Thyroid gland (tissue), 4 donors: Measurements from ENCODE around the gene PARD6B. TPM values are rescaled to one million over a fixed set of nuclear protein-coding genes. Genes with fewer than 3 reads are reported as not detected.

ENCODE experiments used
- DNase-seq, 2 donors: peaks; one replicate each; pipeline ENCODE4 v3.0.0-alpha.2; 2019
- H3K27ac ChIP-seq, 3 donors: fragments of 200-600 bp; sonication (generic); 1 replicate in 2 of 3; 2 replicates in 1 of 3; pipeline ENCODE4 v1.5.1; 2016 to 2019; ENCODE audit warnings: mild to moderate bottlenecking in 1 of 3, moderate library complexity in 1 of 3
- H3K27me3 ChIP-seq: fragments of 200-600 bp; sonication (generic); one replicate; pipeline ENCODE4 v1.5.1; 2019
- H3K36me3 ChIP-seq, 2 donors: fragments of 200-600 bp; sonication (generic); one replicate each; pipeline ENCODE4 v1.5.1; 2016 to 2019
- H3K4me1 ChIP-seq, 2 donors: fragments of 200-600 bp; sonication (generic); one replicate each; pipeline ENCODE4 v1.5.1; 2017 to 2019
- H3K4me3 ChIP-seq, 3 donors: fragments of 200-600 bp; sonication (generic); replicated peaks in 1 of 3; 1 replicate in 2 of 3; 2 replicates in 1 of 3; pipeline ENCODE4 v1.5.1; 2016; ENCODE audit warnings: mild to moderate bottlenecking in 1 of 3
- H3K9me3 ChIP-seq: fragments of 200-600 bp; sonication (generic); one replicate; pipeline ENCODE4 v1.5.1; 2017
- POLR2A ChIP-seq, 2 donors: fragments of 450-650 bp; IDR thresholded peaks; one replicate each; pipeline ENCODE4 v1.6.1; 2017; ENCODE audit warnings: antibody characterized with exemption in 2 of 2, mild to moderate bottlenecking in 2 of 2, moderate library complexity in 1 of 2
- WGBS, 2 donors: methylation state at CpG; one replicate each; pipeline ENCODE4 v1.1.5; 2017; 5-methylcytosine and 5-hydroxymethylcytosine counted together
- intact Hi-C: fragments of 100-400 bp; cut with DNase I; formaldehyde crosslinking; loops from one replicate; pipeline ENCODE4 v1.15.1; 2023
- total RNA-seq, 4 donors: library from RNA; depleted of rRNA; stranded (reverse); fragments of >200 nt; gene quantifications; one replicate each; pipeline ENCODE4 v1.2.3, GENCODE V29; 2016
- TF ChIP-seq, protein P1 (sequence below), 6 experiments: fragments of 200-600 bp in 3 of 6; fragments of 450-650 bp in 3 of 6; sonication (generic) in 3 of 6; IDR thresholded peaks; one replicate each; pipeline ENCODE4 v1.5.1; 2016 to 2019; ENCODE audit warnings: antibody characterized with exemption in 6 of 6, mild to moderate bottlenecking in 2 of 6, inconsistent platforms in 1 of 6, moderate library complexity in 1 of 6

The PARD6B gene
- total RNA-seq, 4 donors from 2014 or later, result 14.3 to 18.1 (median 17.7) TPM

DNA sequence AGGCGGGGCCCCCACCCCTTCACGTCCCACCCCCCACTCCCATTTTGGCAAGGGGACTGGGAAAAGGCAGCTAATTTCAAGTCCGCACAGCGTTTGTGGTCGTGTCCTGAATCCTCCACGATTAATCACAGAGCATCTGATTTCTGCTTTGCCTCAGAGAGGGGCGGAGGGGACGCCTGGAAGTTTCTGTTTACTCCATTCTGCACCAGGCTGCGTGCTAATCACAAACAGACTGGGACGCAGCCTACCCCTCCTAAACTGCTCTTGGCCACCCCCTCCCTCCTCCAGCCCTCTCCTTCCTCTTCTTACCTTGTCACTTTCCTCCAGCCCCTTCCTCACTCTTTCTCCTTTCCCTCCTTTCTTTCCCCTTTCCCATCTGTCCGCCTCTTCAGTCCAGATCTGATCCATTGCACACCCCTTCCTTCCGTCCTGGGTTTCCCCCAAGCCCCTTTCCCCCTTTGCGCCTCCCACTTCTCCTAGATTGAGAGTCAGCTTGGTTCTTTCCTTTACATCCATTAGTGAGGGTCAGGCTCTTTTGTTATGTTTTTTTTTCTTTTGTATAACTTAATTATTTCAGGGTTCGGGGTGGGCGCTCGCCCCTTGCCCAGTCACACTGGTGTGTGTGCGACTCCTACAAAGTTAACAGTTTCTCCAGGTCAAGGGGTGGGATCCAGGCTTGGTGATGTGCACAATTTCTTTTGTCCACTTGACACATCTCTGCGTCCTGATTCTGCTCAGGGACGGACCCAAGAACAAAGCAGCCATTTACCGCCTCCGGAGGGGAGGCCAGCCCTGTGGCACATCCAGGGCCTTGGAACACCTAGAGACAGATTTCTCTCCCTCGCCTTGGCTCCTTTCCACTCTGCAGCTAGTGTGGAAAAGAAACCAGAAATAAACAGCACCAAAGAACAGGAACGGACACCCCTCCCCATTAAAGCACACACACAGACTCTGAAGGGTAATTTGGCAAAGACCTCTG is 39.5 kb upstream of the PARD6B start:
- Histone ChIP-seq H3K27ac (peak overlapping the region in 1 of 3 donors; percentile 32), H3K4me3 (peak overlapping the region in 1 of 3 donors; percentile 9), H3K9me3 (no peaks in the 10 kb centered on the region), H3K27me3 (no peaks in the 10 kb centered on the region), H3K36me3 (no peaks in the 10 kb centered on the region), H3K4me1 (peaks cover 4 to 6% of the 10 kb centered on the region in 2 donors)
- intact Hi-C loops, result no loop called here
- DNase-seq, result no peak
- TF ChIP-seq, protein P1, sequence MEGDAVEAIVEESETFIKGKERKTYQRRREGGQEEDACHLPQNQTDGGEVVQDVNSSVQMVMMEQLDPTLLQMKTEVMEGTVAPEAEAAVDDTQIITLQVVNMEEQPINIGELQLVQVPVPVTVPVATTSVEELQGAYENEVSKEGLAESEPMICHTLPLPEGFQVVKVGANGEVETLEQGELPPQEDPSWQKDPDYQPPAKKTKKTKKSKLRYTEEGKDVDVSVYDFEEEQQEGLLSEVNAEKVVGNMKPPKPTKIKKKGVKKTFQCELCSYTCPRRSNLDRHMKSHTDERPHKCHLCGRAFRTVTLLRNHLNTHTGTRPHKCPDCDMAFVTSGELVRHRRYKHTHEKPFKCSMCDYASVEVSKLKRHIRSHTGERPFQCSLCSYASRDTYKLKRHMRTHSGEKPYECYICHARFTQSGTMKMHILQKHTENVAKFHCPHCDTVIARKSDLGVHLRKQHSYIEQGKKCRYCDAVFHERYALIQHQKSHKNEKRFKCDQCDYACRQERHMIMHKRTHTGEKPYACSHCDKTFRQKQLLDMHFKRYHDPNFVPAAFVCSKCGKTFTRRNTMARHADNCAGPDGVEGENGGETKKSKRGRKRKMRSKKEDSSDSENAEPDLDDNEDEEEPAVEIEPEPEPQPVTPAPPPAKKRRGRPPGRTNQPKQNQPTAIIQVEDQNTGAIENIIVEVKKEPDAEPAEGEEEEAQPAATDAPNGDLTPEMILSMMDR (IDR thresholded peaks at IDR 0.05), result no peak
- no peak for TF ChIP-seq POLR2A (IDR thresholded peaks at IDR 0.05)
- 59 to 61% methylated on average over 19 to 20 of the region's 23 CpGs for WGBS, 2 donors

- H3K27ac ChIP-seq, result no peak overlapping the region
- no peak overlapping the region for H3K4me3 ChIP-seq
- no peaks in the 10 kb centered on the region for H3K27me3 ChIP-seq
- intact Hi-C loops, result no loop called here
- 88 to 92% methylated on average over 2 of the region's 2 CpGs for WGBS, 2 donors
- no peak for DNase-seq
- TF ChIP-seq, protein P1 (IDR thresholded peaks at IDR 0.05), result no peak
- no peak for TF ChIP-seq POLR2A (IDR thresholded peaks at IDR 0.05)
- H3K4me1 ChIP-seq, result peaks cover 4 to 6% of the 10 kb centered on the region in 2 donors
- no peaks in the 10 kb centered on the region for H3K36me3 ChIP-seq
- H3K9me3 ChIP-seq, result no peaks in the 10 kb centered on the region
These were observed 38.8 kb upstream of the PARD6B start for GRCh38 chr20:50692552-50692933.

DNA sequence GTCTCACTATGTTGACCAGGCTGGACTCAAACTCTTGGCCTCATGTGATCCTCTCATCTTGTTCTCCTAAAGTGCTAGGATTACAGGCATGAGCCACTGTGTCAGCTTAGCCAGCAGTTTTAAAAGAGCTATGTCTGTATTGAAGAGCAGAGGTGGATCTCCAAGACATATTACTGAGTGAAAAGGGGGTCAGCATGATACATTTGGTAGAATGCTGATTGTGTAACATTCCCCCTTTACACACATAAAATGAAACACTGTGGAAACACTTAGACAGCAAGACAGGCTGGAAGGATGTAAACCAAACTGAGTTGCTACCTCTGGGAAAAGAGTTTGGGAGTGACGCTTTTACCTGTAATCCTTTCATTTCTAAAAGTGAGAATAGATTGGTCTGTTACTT is 38.4 kb upstream of the PARD6B start:
- WGBS, 2 donors, result 93 to 97% methylated on average over 1 of the region's 1 CpG
- no peak overlapping the region for H3K27ac ChIP-seq
- no peak for DNase-seq

DNA sequence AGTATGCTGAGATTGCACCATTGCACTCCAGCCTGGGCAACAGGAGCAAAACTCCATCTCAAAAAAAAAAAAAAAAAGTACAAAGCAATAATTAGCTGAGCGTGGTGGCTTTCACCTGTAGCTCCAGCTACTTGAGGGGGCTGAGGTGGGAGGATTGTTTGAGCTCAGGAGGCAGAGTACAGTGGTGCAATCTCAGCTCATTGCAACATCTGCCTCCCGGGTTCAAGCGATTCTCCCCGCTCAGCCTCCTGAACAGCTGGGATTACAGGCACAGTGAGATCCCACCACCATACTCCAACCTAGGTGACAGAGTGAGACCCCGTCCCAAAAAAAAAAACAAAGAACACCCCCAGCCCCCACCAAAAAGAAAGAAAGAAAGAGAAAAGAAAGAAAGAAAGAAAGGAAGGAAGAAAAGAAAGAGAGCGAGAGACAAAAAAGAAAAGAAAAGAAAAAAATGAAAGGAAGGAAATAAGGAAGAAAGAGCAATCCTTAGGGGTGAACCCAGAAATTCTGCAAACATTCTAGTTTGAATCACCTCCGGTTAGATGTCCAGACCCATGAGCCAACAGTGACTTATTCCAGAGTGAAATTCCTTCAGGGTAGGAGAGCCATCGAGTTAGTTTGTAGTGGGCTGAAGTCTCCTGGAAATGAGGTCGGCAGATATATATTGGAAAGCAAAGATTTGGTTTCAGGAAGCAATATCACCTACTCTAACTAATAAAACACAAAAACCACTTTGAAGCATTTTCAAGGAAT is 36.8 kb upstream of the PARD6B start:
- TF ChIP-seq, protein P1 (IDR thresholded peaks at IDR 0.05), result no peak
- no peak for TF ChIP-seq POLR2A (IDR thresholded peaks at IDR 0.05)
- no peaks in the 10 kb centered on the region for H3K36me3 ChIP-seq
- H3K27me3 ChIP-seq, result no peaks in the 10 kb centered on the region
- 70 to 73% methylated on average over 9 of the region's 9 CpGs for WGBS, 2 donors
- H3K27ac ChIP-seq, result no peak overlapping the region
- DNase-seq, result no peak
- no peak overlapping the region for H3K4me3 ChIP-seq
- peaks cover 4 to 6% of the 10 kb centered on the region in 2 donors for H3K4me1 ChIP-seq
- intact Hi-C loops, result no loop called here
- no peaks in the 10 kb centered on the region for H3K9me3 ChIP-seq

More for the DNA sequence above, 38.4 kb upstream of the PARD6B start:
- peaks cover 4 to 6% of the 10 kb centered on the region in 2 donors for H3K4me1 ChIP-seq
- TF ChIP-seq POLR2A (IDR thresholded peaks at IDR 0.05), result no peak
- TF ChIP-seq, protein P1 (IDR thresholded peaks at IDR 0.05), result no peak
- H3K27me3 ChIP-seq, result no peaks in the 10 kb centered on the region
- no peaks in the 10 kb centered on the region for H3K9me3 ChIP-seq
- no peak overlapping the region for H3K4me3 ChIP-seq
- no peaks in the 10 kb centered on the region for H3K36me3 ChIP-seq
- intact Hi-C loops, result no loop called here
